Left ventricle myocardium inferior (tissue), 1 donor: ENCODE measurements around the gene DCDC2C. TPM values are rescaled to one million over a fixed set of nuclear protein-coding genes. Genes with fewer than 3 reads are reported as not detected.

Experiments
- DNase-seq: peaks from one replicate; pipeline ENCODE4 v3.0.0-alpha.2; 2020
- H3K27ac ChIP-seq: fragments of 200-600 bp; replicated peaks from 2 replicates; pipeline ENCODE4 v1.8.0; 2021
- H3K27me3 ChIP-seq: fragments of 200-600 bp; 2 replicates; pipeline ENCODE4 v1.8.0; 2021; ENCODE audit warnings: low read depth
- H3K36me3 ChIP-seq: fragments of 200-600 bp; 2 replicates; pipeline ENCODE4 v1.8.0; 2021
- H3K4me1 ChIP-seq: fragments of 200-600 bp; 2 replicates; pipeline ENCODE4 v1.8.0; 2021
- H3K4me3 ChIP-seq: fragments of 200-600 bp; 2 replicates; pipeline ENCODE4 v1.8.0; 2021; ENCODE audit warnings: mild to moderate bottlenecking, moderate library complexity
- H3K9me3 ChIP-seq: fragments of 200-600 bp; replicated peaks from 2 replicates; pipeline ENCODE4 v1.8.0; 2021
- CTCF ChIP-seq: fragments of 200-600 bp; IDR thresholded peaks from 2 replicates; pipeline ENCODE4 v1.8.0; 2021; ENCODE audit warnings: antibody characterized with exemption, mild to moderate bottlenecking, borderline replicate concordance
- intact Hi-C: fragments of 100-400 bp; cut with micrococcal nuclease; formaldehyde crosslinking; loops from one replicate; pipeline ENCODE4 v1.11.0; 2022
- total RNA-seq: library from RNA; stranded (reverse); fragmentation: NEBNext Ultra II Directional; extraction: Animal tissue kit (Norgen Biotek cat#: 25700); gene quantifications from one replicate; pipeline ENCODE4 v1.2.1, GENCODE V29; 2021
- donor health status: DM: no; HTN: yes; CAD: no; lungs with severe emphysema.

The DCDC2C gene
- total RNA-seq, 1 donor from 2014 or later: not detected

- no peaks in the 10 kb centered on the region for H3K4me1 ChIP-seq
- H3K27ac ChIP-seq: no peak overlapping the region
- peaks cover 31% of the 10 kb centered on the region for H3K27me3 ChIP-seq
- no peaks in the 10 kb centered on the region for H3K36me3 ChIP-seq
- no peaks in the 10 kb centered on the region for H3K9me3 ChIP-seq
- DNase-seq: no peak
- TF ChIP-seq CTCF: no peak
- intact Hi-C loops: no loop called here
- no peak overlapping the region for H3K4me3 ChIP-seq
Observed at GRCh38 chr2:3741867-3742602, 38.7 kb downstream of the DCDC2C start.

GRCh38 chr2:3742743-3743508, 39.6 kb downstream of the DCDC2C start:
- Histone ChIP-seq H3K36me3 (no peaks in the 10 kb centered on the region), H3K27ac (no peak overlapping the region), H3K4me3 (no peak overlapping the region), H3K27me3 (peaks cover 31% of the 10 kb centered on the region), H3K9me3 (no peaks in the 10 kb centered on the region), H3K4me1 (no peaks in the 10 kb centered on the region)
- TF ChIP-seq CTCF: no peak
- DNase-seq: no peak
- intact Hi-C loops: no loop called here

- H3K36me3 ChIP-seq: no peaks in the 10 kb centered on the region
Observed at GRCh38 chr2:3743951-3744555, 40.7 kb downstream of the DCDC2C start.

GRCh38 chr2:3745920-3746319, 42.5 kb downstream of the DCDC2C start:
- no peak for TF ChIP-seq CTCF
- Histone ChIP-seq H3K4me3 (no peak overlapping the region), H3K27me3 (peaks cover 38% of the 10 kb centered on the region), H3K4me1 (no peaks in the 10 kb centered on the region), H3K36me3 (no peaks in the 10 kb centered on the region), H3K9me3 (no peaks in the 10 kb centered on the region), H3K27ac (no peak overlapping the region)
- no peak for DNase-seq
- intact Hi-C loops: no loop called here

More at GRCh38 chr2:3743951-3744555, 40.7 kb downstream of the DCDC2C start:
- no peaks in the 10 kb centered on the region for H3K9me3 ChIP-seq
- no peaks in the 10 kb centered on the region for H3K4me1 ChIP-seq
- H3K27me3 ChIP-seq: peaks cover 38% of the 10 kb centered on the region
- H3K27ac ChIP-seq: no peak overlapping the region
- no peak overlapping the region for H3K4me3 ChIP-seq
- DNase-seq: no peak
- no peak for TF ChIP-seq CTCF
- intact Hi-C loops: no loop called here

- H3K27me3 ChIP-seq: peaks cover 42% of the 10 kb centered on the region
- H3K4me3 ChIP-seq: no peak overlapping the region
- no peak for TF ChIP-seq CTCF
- no peak for DNase-seq
- no peaks in the 10 kb centered on the region for H3K36me3 ChIP-seq
- intact Hi-C loops: no loop called here
- H3K27ac ChIP-seq: no peak overlapping the region
- H3K4me1 ChIP-seq: no peaks in the 10 kb centered on the region
- no peaks in the 10 kb centered on the region for H3K9me3 ChIP-seq
Observed at GRCh38 chr2:3747032-3747654, 43.8 kb downstream of the DCDC2C start.
